A172 (cell line): ENCODE measurements around the gene FAM228A. TPM values are rescaled to one million over a fixed set of nuclear protein-coding genes. Genes with fewer than 3 reads are reported as not detected.

Experiments
- DNase-seq: peaks from one replicate; pipeline ENCODE4 v3.0.0-alpha.2; 2015; ENCODE audit warnings: low spot score
- total RNA-seq: library from RNA; depleted of rRNA; stranded (reverse); fragments of >200 nt; shearing (Covaris generic); gene quantifications from 2 replicates; pipeline ENCODE4 v1.2.3, GENCODE V29; 2014; rRNA removed

FAM228A gene
- total RNA-seq, 1 experiment from 2014 or later, result not detected

DNA sequence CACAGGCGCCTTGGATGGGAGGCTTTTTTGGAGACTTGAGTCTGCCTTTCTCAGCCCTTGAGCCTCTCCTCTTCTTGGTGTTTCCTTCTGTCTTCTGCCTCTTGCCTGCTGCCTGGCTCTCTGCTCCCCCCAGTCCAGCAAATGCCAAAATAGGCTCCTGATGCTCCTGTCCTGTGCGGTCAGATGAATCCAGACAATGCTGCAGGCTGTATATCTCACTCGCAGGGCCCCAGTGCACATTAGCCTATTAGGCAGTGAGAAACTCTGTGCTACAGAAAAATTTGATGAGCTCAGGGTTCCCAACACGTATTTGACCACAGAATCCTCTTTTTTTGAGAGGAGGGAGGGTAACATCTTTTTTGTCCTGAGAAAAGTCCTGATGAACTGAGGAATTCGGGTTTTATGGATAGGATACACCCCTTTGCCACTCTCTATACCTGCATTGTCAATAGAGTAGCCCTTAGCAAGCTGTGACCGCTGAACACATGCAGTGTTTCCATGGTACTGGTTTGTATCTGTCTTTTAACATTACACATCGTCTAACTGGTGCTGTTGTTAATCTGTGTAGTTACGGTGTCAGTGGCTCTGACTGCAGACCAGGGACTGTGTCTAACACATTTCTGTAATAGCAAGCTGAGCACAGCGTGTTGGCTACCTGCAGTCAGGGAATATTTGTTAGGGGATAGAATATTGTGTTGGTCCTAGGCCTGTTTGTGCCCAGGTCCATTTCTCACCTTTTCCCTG is 50.8 kb downstream of the FAM228A start:
- DNase-seq, result no peak

DNA sequence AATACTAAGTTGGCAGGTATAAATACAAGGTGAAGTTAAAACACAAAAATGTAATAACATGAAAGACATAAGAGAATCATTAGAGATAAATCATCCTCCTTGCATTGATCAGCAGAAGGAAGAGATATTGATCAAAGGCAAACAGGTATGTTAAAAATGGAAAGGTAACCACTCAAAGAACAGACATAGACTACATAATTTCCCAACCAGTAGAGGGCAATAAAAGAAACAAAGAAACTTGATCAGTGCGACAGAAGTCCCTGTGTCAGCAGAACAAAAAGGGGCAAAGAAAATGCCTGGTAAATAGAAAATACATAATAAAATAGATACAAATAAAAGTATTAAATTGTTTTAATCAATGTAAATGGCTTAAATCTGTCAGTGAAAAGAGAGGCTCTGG is 53.6 kb downstream of the FAM228A start:
- DNase-seq, result no peak

DNA sequence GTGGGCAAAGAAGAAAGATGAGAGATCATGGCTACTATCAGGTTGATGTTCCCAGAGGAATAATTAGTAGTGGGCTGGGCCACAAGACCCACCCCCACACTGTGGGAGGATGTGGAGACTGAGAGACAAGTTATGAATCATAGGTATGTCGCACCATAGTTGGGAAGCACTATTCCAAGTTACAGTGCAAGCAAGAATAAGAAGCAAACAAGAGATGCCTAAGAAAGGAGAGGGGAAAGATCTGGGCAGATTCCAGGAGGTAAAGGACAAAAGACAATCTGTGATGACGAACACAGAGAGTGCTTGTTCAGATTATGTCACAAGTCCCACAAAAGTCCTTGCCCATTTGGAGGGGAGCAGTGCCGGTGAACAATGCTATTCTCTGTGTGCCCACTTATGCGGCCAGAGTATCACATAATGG is 56.6 kb downstream of the FAM228A start:
- peak; percentile 19 for DNase-seq

DNA sequence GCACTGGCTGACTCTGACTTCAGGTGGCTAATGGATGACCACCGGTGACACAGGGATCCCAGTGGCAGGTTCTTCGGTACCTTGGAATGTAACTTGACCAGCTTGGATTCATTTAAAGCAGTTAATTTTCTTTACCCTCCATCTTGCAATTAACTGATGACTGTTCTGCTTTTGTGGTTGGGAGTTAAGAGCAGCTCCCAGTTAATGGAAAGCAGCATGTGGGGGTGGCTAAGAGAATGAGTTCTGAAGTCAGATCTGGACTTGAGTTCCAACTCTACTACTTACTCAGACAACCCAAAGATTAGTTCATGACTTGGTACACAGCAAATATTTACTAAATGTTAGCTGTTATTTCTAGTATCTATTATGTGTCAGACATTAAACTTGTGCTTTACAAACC is 58.5 kb downstream of the FAM228A start:
- DNase-seq, result no peak

DNA sequence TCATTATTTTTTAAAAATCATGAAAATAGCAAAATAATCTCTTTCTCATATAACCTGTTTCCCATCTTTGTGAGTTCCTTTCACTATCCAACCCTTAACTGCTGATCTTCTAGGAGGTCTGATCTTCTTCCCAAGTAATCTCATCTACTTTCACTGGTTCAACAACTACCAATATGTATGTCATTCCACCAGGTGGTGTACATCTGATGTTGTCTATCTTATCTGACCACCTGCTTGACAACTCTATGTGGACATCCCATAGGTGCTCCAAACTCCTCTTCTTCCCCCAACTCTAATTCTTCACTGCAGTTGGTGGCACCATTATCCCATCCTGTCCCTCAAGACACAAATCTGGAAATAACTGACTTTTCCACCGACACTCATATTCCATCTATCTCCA is 62.5 kb downstream of the FAM228A start:
- DNase-seq, result no peak

DNA sequence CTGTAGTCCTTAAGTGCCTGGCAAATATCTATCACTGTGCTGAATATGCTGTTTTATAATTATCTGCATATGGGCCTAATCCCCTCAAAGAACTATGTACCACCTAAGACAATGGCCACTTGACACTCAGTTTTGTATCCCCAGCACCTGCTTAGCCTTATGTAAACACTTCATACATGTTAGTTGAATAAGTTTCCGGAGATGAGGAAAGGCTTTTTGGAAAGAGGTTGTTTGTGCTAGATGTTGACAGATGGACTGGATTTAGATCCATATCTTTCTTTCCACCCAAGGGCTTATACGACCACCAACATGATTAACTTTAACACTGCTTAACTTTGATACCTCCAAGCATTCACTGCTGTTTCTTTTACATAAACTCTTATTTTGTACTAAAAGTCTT is 63.3 kb downstream of the FAM228A start:
- no peak for DNase-seq

DNA sequence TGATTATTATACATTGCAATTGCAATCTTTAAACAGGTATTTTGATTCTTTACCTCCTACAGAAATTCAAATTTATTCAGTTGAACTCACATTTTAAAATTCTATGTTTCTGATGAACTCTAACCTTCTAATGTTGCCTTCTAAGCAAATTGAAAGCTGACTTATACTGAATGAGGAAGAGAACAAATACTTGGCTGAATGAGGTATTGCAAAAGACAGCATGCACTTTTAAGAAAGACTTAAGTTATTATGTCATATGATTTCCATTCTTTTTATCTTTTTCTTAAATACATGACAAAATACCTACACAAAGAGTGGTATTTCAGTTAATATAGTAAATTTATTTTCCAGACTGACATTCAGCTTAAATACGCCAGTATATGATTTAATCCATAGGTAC is 64.7 kb downstream of the FAM228A start:
- DNase-seq, result no peak

Other genes with a start within 250 kb of the FAM228A start
- 13.7 and 17.2 TPM in 2 replicates for gene ATAD2B, start 247.9 kb upstream of the FAM228A start, total RNA-seq
- gene UBXN2A, start 234.6 kb upstream of the FAM228A start, total RNA-seq, result 35.9 and 36.5 TPM in 2 replicates
- gene MFSD2B, start 165.0 kb upstream of the FAM228A start, total RNA-seq, result 0.24 TPM in 1 of 2 replicates, not detected in the other
- 10.7 and 14.7 TPM in 2 replicates for gene WDCP, start 127.7 kb upstream of the FAM228A start, total RNA-seq
- 5.2 and 10.8 TPM in 2 replicates for gene FKBP1B, start 125.3 kb upstream of the FAM228A start, total RNA-seq
- 338 and 380 TPM in 2 replicates for gene SF3B6, start 98.7 kb upstream of the FAM228A start, total RNA-seq
- 64.3 and 69.3 TPM in 2 replicates for gene TP53I3, start 90.2 kb upstream of the FAM228A start, total RNA-seq
- gene PFN4, start 51.7 kb upstream of the FAM228A start, total RNA-seq, result 0.40 and 2.3 TPM in 2 replicates
- 5.9 and 8.6 TPM in 2 replicates for gene FAM228B, start 51.6 kb upstream of the FAM228A start, total RNA-seq
- 37.7 and 48.9 TPM in 2 replicates for gene ITSN2, start 185.5 kb downstream of the FAM228A start, total RNA-seq